SW 1271 (cell line): ENCODE results near the gene RAD51B.
"Not testable (repeated sequence)": the region's sequence is repeated elsewhere in the genome, so short reads cannot be mapped to it uniquely, and the experiment has no call there.

Source experiments
- DNase-seq, 2 experiments: peaks; one replicate each; lab custom pipeline; 2025; lab: John Stamatoyannopoulos, UW

RAD51B gene

DNA sequence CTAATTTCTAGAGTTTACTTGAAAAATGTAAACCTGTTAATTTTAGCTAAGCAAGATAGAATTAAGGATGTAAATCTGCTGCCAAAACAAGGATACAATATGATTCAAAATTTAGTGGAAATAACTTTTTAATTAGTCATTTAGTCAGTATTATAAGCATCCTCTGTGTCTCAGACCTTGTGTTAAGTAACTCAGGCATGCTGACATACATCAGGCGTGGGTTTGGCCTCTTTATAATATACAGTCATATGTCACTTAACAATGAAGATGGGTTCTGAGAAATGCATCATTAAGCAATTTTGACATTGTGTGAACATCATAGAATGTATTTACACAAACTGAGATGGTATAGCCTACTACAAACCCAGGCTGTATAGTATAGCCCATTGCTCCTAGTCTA is 586.4 kb downstream of the RAD51B start:
- no peak for DNase-seq

DNA sequence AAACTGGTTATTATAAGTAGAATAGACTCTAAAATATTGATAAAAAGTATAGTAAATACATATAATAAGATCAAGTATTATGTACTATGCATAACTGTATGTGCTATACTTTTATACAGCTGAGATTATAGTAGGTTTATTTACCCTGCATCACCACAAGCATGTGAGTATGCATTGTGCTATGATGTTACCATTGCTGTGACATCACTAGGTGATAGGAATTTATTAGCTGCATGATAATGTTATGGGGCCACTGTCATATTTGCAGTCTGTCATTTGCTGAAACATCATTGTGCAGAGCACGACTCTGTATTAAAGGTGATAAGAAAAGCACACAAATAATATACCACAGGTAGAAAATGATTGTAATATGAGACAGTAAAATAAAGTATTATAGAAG is 587.7 kb downstream of the RAD51B start:
- no peak for DNase-seq

DNA sequence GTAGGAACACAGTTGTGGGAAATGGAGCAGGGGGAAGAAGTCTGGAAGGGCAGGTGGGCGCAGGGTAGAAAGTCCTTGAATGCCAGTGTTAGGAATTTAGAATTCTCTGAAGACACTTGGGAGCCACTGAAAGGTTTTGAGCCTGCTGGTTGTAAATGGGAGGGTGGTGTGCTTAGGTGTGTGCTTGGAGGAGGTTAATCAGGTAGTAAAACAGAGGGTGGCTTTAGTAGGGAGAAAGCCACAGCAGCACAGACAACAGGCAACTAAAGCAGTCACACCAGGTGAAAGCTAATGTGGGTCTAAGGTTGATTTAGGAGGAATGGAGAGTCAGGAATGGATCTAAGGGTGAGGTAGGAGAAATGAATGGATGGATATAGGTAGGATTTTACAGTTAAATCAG is 588.2 kb downstream of the RAD51B start:
- no peak for DNase-seq

DNA sequence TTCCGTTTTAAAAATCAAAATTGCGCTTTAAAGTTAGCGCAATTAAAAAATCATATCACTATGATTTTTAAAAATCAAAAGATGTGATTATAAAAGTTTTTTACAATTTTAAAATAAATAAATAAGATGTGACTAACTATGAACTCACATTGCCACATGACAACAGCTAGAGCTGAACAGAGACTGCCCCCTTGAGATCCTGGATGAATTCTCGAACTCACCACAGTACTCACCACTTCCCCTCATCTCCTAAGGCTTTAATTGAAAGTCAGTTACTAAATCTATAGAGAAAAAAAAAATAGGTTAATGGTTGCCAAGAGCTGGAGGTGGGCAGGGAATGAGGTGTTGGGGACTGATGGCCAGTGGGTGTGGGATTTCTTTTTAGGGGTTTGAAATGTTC is 589.1 kb downstream of the RAD51B start:
- DNase-seq: no peak

DNA sequence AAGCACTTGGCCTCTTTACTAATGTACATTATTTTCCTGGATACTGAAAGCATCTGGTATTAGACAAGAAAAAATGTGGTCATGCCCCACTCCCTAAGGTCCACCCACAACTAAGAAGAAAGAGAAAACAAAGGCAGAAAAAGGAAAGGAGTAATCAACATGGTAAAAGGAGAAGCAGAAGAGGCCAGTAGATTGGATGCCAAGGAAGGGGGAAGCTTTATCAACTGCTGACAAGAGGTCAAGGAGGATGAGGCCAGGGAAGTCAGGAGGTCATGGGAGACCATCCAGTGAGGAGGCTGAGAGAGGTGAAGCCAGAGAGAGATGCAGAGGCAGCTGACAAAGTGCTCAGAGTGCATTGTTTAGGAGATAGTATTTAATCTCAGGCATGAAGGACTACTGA is 589.8 kb downstream of the RAD51B start:
- DNase-seq: no peak

DNA sequence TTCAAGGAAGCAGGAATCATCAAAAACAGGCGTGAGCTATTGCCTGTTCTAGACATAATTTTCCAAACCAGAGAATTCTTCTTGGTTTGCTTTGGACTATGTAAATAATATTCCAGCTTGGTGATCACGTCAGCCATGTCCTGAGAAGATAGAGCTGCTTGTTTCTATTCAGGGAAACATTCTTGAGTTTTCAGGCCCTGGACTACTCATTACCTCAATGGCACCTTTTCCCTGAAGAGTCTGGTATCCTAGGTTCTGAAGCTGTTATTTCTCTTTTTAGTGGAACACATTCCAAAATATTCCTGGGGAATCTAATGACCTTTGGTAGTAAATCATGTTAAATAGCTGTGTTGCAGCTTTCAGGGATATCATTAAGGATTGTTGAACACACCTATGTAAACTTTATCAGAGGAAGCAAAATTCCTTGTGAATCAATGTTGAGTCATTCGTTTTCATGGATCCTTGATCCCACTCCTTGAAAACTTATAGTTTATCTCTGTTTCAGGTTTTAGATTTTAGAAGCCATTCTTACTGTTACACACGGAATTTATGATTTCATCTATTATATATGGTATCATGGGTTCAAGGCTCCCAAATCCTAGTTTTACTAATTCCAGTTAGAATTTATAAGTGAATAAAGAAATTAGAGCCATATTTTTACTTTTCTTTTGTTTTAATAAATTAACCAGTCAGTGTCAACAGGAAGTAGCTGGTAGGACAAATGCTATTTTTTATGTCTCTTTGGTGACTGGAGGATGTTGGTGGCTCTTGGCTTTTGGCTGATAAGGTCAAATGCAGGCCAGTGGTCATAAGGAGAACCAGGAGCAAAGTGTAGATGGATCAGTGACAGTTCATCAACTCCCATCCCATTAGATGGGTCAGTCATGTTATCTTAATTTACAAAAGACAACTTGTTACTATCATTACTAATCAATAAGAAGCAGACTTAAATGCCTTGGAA is 593.2 kb downstream of the RAD51B start:
- DNase-seq: no peak

DNA sequence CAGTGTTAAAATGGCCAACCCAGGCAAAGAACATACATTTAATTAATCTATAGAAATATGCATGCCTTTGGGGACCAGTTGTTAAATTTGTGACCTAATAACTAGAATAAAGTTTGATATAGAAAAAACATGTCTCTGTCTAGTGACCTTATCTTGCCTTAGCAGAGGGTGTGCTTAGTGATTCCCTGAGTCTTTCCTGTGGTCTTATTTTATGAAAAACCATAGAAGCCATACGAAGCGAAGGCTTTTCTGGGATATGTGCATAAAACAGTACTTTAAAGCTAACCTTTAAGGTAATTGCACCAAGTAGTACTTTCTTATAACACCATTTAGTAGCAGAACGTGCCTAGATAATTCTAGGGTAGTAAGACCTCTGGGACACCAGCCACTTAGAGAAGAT is 593.9 kb downstream of the RAD51B start:
- no peak for DNase-seq

DNA sequence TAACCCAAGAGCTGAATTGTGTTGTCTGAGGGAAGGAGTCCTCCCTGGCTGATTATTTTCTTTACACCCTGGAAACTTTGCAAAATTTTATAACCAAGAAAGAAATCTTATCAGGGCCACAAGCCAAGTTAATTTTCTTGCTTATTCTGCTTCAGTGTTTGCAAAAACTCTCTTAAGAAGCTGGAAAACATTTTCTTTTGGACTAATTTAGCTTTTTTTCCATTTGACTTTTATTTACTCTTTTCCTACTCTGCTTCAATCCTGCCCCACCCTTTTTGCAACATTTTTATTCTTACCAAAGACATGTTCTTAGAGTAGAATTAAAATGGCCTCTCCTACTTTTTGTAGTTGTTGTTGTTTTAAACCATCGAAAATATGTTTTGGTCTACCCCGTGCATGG is 594.5 kb downstream of the RAD51B start:
- no peak for DNase-seq

DNA sequence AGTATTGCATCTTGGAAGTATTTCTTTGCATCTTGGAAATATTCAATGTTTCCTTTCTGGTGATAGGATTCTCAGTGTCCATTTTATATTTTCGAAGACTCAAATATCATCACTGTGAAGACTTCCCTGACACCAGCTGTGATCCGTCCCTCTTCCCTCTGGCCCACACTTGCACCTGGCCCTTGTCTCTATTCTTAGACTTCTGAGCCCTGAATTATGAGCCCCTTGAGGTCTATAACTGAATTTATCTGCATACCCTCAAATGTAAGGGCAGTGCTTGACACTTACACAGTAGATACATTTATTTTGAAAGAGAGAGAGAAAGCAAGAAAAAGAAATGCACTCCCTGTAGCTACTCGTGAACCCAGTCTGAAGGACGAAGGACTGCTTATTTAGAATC is 596.6 kb downstream of the RAD51B start:
- DNase-seq: no peak

DNA sequence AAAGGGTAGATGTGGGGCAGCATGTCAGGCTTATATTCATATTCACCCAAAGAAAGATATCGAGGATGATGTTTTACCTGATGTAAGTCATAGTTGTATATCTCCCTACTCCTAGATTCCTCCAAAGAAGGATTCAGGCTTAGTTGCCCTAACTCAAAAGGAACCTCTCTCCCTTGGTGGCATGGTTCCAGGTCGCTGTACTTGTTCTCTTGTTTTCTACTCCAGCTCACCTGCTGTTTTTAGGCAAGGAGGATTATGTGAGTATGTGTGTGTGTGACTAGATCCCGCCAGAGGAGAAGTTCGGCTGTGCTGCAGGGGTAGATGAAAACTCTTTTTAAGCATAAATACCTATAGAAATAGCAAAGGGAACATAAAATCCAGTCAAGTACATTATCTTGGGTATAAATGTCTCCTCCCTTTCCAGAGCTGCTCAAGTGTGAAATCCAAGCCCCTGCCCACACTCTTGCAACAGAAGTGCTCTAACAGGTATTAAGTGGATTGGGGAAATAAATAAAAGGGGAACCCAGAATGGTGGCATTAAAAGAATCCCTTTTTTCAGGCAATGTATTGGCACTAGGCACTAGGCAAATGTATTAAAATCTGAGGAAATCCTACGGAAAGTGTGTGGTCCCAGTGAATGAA is 597.6 kb downstream of the RAD51B start:
- no peak for DNase-seq

DNA sequence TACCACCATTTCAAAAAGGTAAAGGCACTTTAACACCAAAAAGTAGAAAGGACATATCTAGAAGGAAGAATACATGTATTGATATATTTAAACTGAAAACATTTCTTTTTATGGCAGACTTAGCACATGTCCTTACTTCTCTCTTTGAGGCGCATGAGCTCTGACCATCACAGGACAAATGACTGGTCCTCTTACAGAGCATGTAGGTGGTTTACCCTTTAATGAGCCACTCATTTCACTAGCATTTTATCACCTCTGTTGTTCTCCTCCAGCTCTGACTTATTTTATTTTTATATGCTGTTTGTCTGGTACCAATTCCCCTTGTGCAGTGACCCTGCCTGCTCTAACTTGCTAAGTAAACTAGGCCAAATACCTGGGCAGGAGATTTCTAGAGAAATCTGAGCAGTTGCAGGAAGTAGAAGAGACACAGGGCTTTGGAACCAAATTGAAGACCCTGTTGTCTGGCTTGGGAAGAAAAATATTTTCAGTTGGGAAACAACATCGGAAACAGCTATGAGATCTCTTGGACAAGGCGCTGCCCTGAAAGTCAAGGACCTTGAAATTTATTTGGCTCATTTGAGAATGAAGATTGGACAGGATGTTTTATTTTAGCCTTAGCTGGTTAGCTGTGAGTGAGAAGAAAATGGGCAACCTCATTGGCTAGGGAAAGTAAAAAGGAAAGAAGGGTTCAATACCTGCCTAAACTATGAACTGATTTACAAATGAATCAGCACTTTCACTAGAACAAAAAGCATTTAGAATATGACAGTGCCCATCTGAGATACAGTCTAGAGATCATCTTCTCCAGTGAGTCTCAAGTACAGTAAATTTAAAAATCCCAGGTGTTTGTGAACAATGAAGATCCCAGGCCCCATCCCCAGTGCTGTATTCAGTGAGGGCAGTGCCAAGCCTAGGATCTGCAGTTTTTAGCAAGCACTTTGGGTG is 598.9 kb downstream of the RAD51B start:
- no peak for DNase-seq

DNA sequence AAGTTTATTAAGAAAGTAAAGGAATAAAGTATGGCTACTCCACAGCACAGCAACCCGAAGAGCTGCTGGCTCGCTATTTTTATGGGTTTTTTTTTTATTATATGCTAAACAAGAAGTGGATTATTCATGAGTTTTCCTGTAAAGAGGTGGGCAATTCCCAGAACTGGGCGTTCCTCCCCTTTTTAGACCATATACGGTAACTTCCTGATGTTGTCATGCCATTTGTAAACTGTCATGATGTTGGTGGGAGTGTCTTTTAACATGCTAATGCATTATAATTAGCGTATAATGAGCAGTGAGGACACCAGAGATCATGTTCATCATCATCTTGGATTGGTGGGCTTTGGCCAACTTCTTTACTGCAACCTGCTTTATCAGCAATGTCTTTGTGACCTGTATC is 600.8 kb downstream of the RAD51B start:
- DNase-seq: no peak

DNA sequence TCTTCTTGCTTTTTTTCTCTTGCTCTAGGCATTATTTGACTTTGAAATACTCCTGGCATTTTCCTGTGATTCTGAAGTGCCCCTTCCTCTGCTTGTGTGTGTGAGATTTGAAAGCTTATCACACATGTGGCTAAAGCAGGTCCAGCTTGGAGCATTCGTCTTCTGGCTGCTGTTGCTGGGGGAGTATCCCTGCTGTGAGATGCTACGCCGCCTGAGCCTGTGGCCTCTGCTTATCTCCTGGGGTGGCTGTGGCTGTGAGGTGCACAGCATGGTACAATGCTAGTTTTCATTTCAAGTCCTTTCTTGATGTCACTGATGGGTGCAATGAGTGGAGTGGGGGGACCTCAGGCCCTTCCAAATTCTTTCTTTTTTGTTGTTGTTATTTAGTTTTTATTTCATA is 601.5 kb downstream of the RAD51B start:
- no peak for DNase-seq

DNA sequence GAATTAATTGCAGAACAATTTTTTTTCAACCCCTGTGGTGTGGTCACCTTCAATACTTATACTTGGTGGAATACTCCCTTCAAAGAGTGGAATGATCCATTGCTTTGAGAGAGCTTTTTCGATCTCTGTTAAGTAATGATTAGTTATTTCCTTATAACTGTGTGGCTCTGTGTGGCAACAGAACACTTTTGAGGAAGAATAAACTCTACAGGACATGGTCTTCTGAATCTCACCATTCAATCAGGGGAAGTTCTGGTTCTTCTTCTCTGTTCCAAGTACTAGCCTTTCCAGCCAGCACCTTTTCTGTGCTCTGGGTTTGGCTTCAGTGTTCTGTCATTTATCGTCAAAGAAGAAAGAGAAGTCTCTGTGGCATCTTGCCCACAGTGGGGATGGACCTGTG is 604.1 kb downstream of the RAD51B start:
- DNase-seq: no peak

DNA sequence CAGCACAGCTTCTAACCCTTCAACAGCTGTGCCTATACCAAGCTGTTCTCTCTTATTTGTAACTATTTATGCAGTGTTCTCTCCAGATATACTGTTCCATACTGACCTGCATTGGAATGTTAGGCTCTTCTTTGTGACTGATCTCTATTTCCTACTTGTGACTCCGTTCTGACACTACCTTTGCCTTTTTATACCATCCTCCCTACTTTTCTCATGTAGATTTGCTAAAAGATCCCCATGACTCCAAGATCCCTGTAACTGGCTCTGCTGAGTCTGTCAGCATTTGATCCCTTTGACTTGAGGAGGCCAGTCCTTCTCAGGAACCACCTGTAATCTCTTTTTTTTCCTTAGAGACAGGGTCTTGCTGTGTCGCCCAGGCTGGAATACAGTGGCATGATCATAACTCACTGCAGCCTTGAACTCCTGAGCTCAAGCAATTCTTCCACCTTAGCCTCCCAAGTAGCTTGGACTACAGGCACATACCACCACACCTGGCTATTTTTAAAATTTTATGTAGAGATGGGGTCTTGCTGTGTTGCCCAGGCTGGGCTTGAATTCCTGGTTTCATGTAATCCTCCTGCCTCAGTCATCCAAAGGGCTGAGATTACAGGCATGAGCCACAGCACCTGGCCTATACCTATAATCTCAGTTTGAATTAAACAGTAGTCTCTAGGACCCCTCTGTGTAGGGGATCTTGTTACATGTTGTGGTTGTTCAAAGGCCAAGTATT is 605.0 kb downstream of the RAD51B start:
- no peak for DNase-seq

DNA sequence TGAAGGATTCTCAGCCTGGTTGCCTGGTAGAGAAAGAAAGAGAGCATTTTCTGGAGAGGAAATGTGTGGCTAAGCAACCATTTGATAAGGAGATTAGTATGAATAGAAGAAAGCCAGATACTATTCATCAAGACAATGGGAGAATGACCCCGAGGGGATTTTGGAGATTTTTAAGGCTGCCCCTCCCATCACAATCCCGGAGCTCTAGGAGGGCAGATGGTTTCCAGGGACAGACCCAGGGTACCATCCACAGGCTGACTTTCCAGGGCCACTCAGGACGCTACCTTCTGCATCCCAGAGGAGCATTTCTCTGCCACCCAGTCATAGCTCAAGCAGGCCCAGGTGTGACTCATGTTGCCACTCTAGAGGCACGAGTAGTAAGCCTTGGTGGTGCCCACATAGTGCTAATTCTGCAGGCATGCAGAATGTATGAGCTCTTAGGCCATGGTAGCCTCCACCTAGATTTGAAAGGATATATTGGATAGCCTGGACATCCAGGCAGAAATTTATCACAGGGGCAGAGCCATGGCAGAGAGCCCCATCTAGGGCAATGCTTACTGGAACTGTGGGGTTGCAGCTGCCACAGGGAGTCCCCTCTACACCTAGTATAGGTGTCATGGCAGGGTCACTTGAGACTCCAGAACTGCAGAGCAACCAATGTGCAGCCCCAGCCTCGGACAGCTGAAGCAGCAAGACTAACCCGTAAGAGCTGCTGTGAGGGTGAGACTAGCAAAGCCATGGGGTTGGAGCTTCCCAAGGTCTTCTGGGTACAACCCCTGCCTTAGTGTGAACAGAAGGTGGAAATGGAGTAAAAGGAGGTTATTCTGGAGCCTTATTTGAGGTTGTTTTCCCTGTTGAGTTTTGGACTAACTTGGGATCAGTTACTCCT is 607.3 kb downstream of the RAD51B start:
- DNase-seq: no peak

DNA sequence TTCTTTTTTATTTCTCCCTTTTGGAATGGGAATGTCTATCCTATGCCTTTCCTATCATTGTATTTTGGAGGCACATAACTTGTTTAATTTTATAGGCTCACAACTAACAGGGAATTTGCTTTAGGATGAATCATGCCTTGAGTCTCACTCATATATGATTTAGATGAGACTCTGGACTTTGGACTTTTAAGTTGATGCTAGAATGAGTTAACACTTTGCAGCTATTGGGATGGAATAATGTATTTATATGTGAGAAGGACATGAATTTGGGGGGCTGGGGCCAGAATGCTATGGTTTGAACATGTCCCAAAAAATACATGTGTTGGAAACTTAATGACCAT is 607.9 kb downstream of the RAD51B start:
- no peak for DNase-seq

DNA sequence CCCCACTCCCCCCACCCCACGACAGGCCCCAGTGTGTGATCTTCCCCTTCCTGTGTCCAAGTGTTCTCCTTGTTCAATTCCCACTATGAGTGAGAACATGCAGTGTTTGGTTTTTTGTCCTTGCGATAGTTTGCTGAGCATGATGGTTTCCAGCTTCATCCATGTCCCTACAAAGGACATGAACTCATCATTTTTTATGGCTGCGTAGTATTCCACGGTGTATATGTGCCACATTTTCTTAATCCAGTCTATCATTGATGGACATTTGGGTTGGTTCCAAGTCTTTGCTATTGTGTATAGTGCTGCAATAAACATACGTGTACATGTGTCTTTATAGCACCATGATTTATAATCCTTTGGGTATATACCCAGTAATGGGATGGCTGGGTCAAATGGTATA is 609.3 kb downstream of the RAD51B start:
- not testable (repeated sequence) for DNase-seq

DNA sequence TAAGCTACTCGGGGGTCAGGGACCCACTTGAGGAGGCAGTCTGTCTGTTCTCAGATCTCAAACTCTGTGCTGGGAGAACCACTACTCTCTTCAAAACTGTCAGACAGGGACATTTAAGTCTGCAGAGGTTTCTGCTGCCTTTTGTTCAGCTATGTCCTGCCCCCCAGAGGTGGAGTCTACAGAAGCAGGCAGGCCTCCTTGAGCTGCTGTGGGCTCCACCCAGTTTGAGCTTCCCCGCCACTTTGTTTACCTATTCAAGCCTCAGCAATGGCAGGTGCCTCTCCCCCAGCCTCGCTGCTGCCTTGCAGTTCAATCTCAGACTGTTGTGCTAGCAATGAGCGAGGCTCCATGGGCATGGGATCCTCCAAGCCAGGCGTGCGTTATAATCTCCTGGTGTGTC is 614.6 kb downstream of the RAD51B start:
- DNase-seq: not testable (repeated sequence)

DNA sequence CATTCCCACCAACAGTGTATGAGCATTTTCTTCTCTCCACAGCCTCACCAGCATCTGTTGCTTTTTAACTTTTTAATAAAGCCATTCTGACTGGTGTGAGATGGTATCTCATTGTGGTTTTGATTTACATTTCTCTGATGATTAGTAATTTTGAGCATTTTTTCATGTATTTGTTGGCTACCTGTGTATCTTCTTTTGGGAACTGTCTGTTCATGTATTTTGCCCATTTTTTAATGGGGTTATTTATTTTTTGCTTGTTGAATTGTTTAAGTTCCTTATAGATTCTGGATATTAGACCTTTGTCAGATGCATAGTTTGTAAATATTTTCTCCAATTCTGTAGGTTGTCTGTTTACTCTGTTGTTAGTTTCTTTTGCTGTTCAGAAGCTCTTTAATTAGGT is 616.1 kb downstream of the RAD51B start:
- not testable (repeated sequence) for DNase-seq

DNA sequence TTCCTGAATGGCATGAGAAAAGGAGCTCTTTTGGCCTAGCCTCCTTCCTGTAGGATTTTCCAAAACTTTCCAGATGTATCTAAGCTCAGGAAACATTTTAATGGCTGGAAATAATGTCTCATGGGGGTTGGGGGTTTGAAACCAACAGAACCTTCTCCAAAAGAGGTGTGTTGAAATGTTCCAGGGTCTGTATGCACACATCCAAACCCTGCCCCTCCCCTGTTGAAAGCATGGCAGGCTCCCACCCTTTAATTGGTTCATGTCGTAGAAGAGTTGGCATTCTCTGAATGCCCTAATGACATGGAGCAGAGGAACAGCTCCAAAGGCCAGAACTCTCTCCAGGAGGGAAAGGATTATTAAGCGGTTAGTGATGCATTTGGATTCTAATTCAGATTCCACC is 620.1 kb downstream of the RAD51B start:
- DNase-seq: no peak
